DND-41 (cell line): ENCODE results near the gene IGFBP7.

ENCODE experiments used
- EZH2 ChIP-seq: IDR thresholded peaks from 3 replicates; pipeline ENCODE4 v1.6.1; 2012; ENCODE audit warnings: borderline replicate concordance, low read depth, mild to moderate bottlenecking, moderate library complexity, low read length, inconsistent platforms; ENCODE audit not compliant: severe bottlenecking
- TF ChIP-seq, protein P1 (sequence below): IDR thresholded peaks from 2 replicates; pipeline ENCODE4 v1.5.1; 2012; ENCODE audit warnings: borderline replicate concordance, low read length, moderate library complexity, mild to moderate bottlenecking; ENCODE audit not compliant: poor library complexity, severe bottlenecking; ENCODE audit errors: extremely low read depth

DNA sequence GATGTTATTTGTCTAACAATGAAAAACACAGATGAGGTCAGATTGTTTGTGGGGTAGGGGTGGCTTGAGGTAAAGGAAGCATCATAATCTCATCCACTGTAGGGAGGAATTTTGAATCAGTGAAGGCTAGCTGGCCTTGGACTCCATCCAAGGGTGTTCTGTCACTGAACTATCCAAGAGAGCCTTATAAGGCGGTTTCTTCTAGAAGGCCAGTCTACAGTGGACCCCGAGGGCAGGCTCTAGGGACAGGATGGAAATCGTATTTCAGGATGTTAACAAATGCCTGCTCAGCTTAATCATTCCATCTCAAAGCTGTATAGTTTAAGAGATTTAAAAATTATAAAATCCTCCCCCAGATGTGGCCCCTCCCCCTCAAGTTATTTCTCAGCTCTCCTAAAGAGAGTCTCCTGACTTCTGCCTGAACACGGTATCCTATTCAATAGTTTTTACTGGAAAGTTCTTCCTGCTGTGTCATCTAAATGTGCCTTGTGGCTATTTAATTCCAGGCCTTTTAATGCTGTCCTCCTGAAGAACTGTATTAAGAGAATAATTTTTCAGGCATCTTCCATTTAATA lies 8.0 kb downstream of the IGFBP7 start:
- TF ChIP-seq, protein P1, sequence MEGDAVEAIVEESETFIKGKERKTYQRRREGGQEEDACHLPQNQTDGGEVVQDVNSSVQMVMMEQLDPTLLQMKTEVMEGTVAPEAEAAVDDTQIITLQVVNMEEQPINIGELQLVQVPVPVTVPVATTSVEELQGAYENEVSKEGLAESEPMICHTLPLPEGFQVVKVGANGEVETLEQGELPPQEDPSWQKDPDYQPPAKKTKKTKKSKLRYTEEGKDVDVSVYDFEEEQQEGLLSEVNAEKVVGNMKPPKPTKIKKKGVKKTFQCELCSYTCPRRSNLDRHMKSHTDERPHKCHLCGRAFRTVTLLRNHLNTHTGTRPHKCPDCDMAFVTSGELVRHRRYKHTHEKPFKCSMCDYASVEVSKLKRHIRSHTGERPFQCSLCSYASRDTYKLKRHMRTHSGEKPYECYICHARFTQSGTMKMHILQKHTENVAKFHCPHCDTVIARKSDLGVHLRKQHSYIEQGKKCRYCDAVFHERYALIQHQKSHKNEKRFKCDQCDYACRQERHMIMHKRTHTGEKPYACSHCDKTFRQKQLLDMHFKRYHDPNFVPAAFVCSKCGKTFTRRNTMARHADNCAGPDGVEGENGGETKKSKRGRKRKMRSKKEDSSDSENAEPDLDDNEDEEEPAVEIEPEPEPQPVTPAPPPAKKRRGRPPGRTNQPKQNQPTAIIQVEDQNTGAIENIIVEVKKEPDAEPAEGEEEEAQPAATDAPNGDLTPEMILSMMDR = no peak
- no peak for TF ChIP-seq EZH2
